OCI-LY1 (cell line): ENCODE data around the gene ANKHD1.

Experiments used
- H2AFZ ChIP-seq: fragments of 200-600 bp; sonication (generic), shearing (Covaris generic); 2 replicates; pipeline ENCODE4 v1.6.0; 2014; ENCODE audit warnings: antibody characterized with exemption, mild to moderate bottlenecking, low read length
- H3F3A ChIP-seq: fragments of 200-600 bp; sonication (generic), shearing (Covaris generic); 2 replicates; pipeline ENCODE4 v1.6.0; 2014; ENCODE audit warnings: mild to moderate bottlenecking, antibody characterized with exemption, low read length, moderate library complexity; ENCODE audit not compliant: insufficient read depth
- H3K27ac ChIP-seq: fragments of 200-600 bp; sonication (generic); 2 replicates; pipeline ENCODE4 v1.5.1; 2014; ENCODE audit warnings: low read length, mixed run types, mild to moderate bottlenecking, low read depth; ENCODE audit not compliant: poor library complexity, severe bottlenecking
- H3K27me3 ChIP-seq: fragments of 200-600 bp; sonication (generic); 2 replicates; pipeline ENCODE4 v1.6.0; 2014; ENCODE audit warnings: antibody characterized with exemption, mild to moderate bottlenecking, low read length, moderate library complexity; ENCODE audit not compliant: insufficient read depth
- H3K36me3 ChIP-seq: fragments of 200-600 bp; sonication (generic); 2 replicates; pipeline ENCODE4 v1.6.1; 2014; ENCODE audit warnings: mild to moderate bottlenecking, antibody characterized with exemption, low read length, moderate library complexity, mixed read lengths; ENCODE audit not compliant: insufficient read depth
- H3K4me1 ChIP-seq: fragments of 200-600 bp; sonication (generic); 2 replicates; pipeline ENCODE4 v1.5.1; 2014; ENCODE audit warnings: mild to moderate bottlenecking, low read length, moderate library complexity; ENCODE audit not compliant: insufficient read depth, severe bottlenecking
- H3K4me2 ChIP-seq: fragments of 200-600 bp; sonication (generic), shearing (Covaris generic); 2 replicates; pipeline ENCODE4 v1.6.1; 2014; ENCODE audit warnings: low read length
- H3K4me3 ChIP-seq: fragments of 200-600 bp; sonication (generic); 2 replicates; pipeline ENCODE4 v1.5.1; 2014; ENCODE audit warnings: low read length, low read depth, mild to moderate bottlenecking, mixed read lengths; ENCODE audit not compliant: poor library complexity, severe bottlenecking
- H3K79me2 ChIP-seq: fragments of 200-600 bp; shearing (Covaris generic); 2 replicates; pipeline ENCODE4 v1.6.1; 2016; ENCODE audit warnings: mixed run types, low read length, mixed read lengths; ENCODE audit not compliant: insufficient read depth
- H3K9ac ChIP-seq: fragments of 200-600 bp; sonication (generic), shearing (Covaris generic); 2 replicates; pipeline ENCODE4 v1.6.1; 2014; ENCODE audit warnings: mild to moderate bottlenecking, low read length, mixed read lengths
- H3K9me2 ChIP-seq: fragments of 200-600 bp; sonication (generic), shearing (Covaris generic); 2 replicates; pipeline ENCODE4 v1.6.1; 2014; ENCODE audit warnings: low read depth, mild to moderate bottlenecking, low read length, mixed read lengths
- H3K9me3 ChIP-seq: fragments of 200-600 bp; shearing (Covaris generic); 2 replicates; pipeline ENCODE4 v1.6.1; 2014; ENCODE audit warnings: low read length, mixed read lengths
- H4K20me1 ChIP-seq: fragments of 200-600 bp; sonication (generic), shearing (Covaris generic); 2 replicates; pipeline ENCODE4 v1.6.0; 2016; ENCODE audit warnings: mild to moderate bottlenecking, low read length; ENCODE audit not compliant: insufficient read depth
- CTCF ChIP-seq: fragments of 200-600 bp; sonication (generic), shearing (Covaris generic); IDR thresholded peaks from 2 replicates; pipeline ENCODE4 v1.5.1; 2017; ENCODE audit warnings: mild to moderate bottlenecking, antibody characterized with exemption, low read length, moderate library complexity, mixed read lengths
- EZH2 ChIP-seq: fragments of 200-600 bp; sonication (generic), shearing (Covaris generic); IDR thresholded peaks from 2 replicates; pipeline ENCODE4 v1.8.0; 2017; ENCODE audit warnings: borderline replicate concordance, mixed run types, mild to moderate bottlenecking, antibody characterized with exemption, low read length, moderate library complexity, mixed read lengths

ANKHD1 gene

GRCh38 chr5:140502834-140503233 is 101.2 kb downstream of the ANKHD1 start:
- no peak overlapping the region for H3K27ac ChIP-seq
- H3K4me2 ChIP-seq: no peak overlapping the region
- TF ChIP-seq CTCF (no peak), EZH2 (no peak)
- no peaks in the 10 kb centered on the region for H3K79me2 ChIP-seq
- H4K20me1 ChIP-seq: no peaks in the 10 kb centered on the region
- no peak overlapping the region for H2AFZ ChIP-seq
- no peak overlapping the region for H3K9ac ChIP-seq
- H3F3A ChIP-seq: 0 out of 2 replicates have a peak, but pooled peaks cover 5% of the 10 kb centered on the region
- no peak overlapping the region for H3K4me3 ChIP-seq
- H3K36me3 ChIP-seq: peaks cover 52% of the 10 kb centered on the region
- H3K27me3 ChIP-seq: no peaks in the 10 kb centered on the region
- no peaks in the 10 kb centered on the region for H3K9me3 ChIP-seq
- H3K4me1 ChIP-seq: no peaks in the 10 kb centered on the region
- H3K9me2 ChIP-seq: no peaks in the 10 kb centered on the region

GRCh38 chr5:140509898-140510297 is 108.3 kb downstream of the ANKHD1 start:
- no peaks in the 10 kb centered on the region for H4K20me1 ChIP-seq
- no peak overlapping the region for H3K9ac ChIP-seq
- no peaks in the 10 kb centered on the region for H3K79me2 ChIP-seq
- no peaks in the 10 kb centered on the region for H3K9me3 ChIP-seq
- H2AFZ ChIP-seq: no peak overlapping the region
- H3F3A ChIP-seq: no peaks in the 10 kb centered on the region
- H3K9me2 ChIP-seq: no peaks in the 10 kb centered on the region
- H3K4me3 ChIP-seq: no peak overlapping the region
- no peak for TF ChIP-seq EZH2
- no peak for TF ChIP-seq CTCF
- no peak overlapping the region for H3K27ac ChIP-seq
- no peak overlapping the region for H3K4me2 ChIP-seq
- H3K36me3 ChIP-seq: peaks cover 98% of the 10 kb centered on the region
- H3K4me1 ChIP-seq: no peaks in the 10 kb centered on the region
- H3K27me3 ChIP-seq: no peaks in the 10 kb centered on the region

GRCh38 chr5:140513124-140513523 is 111.5 kb downstream of the ANKHD1 start:
- Histone ChIP-seq H2AFZ (no peak overlapping the region), H3K9me3 (no peaks in the 10 kb centered on the region), H4K20me1 (no peaks in the 10 kb centered on the region), H3K4me1 (no peaks in the 10 kb centered on the region), H3K9ac (no peak overlapping the region), H3K4me3 (no peak overlapping the region), H3K36me3 (peaks cover 74% of the 10 kb centered on the region), H3K9me2 (no peaks in the 10 kb centered on the region), H3K27me3 (no peaks in the 10 kb centered on the region), H3K79me2 (no peaks in the 10 kb centered on the region), H3K27ac (no peak overlapping the region), H3K4me2 (no peak overlapping the region), H3F3A (no peaks in the 10 kb centered on the region)
- TF ChIP-seq CTCF: no peak
- no peak for TF ChIP-seq EZH2
